Activated T-helper 17 cell treated with anti-CD3 and anti-CD28 coated beads, Interleukin-2, amount 50 U/mL, for 72 hours (primary cell): Measurements from ENCODE around the gene SLC24A5. TPM values are rescaled to one million over a fixed set of nuclear protein-coding genes. Genes with fewer than 3 reads are reported as not detected.

ENCODE experiments used
- ATAC-seq: fragments of 150-1000 bp; cut with Tn5 transposase; replicated peaks from 2 replicates; pipeline ENCODE4 v1.10.0; 2021; ENCODE audit warnings: mild to moderate bottlenecking, moderate library complexity
- H3K27ac Mint-ChIP-seq: one replicate; pipeline ENCODE4 v1.8.0; 2022; ENCODE audit warnings: mixed read lengths
- H3K27me3 Mint-ChIP-seq: one replicate; pipeline ENCODE4 v1.8.0; 2022; ENCODE audit warnings: mixed read lengths
- H3K36me3 Mint-ChIP-seq: one replicate; pipeline ENCODE4 v1.8.0; 2022; ENCODE audit warnings: low read depth, mild to moderate bottlenecking, mixed read lengths
- H3K4me1 Mint-ChIP-seq: one replicate; pipeline ENCODE4 v1.8.0; 2022; ENCODE audit warnings: mixed read lengths
- H3K4me3 Mint-ChIP-seq: one replicate; pipeline ENCODE4 v1.8.0; 2022; ENCODE audit warnings: mild to moderate bottlenecking, mixed read lengths
- H3K9me3 Mint-ChIP-seq: one replicate; pipeline ENCODE4 v1.8.0; 2022; ENCODE audit warnings: mixed read lengths
- total RNA-seq, 2 donors: library from RNA; stranded (reverse); gene quantifications; one replicate each; pipeline ENCODE4 v1.2.3, GENCODE V29; 2022

The SLC24A5 gene
- total RNA-seq, 2 donors from 2014 or later: not detected

- H3K27me3 Mint-ChIP-seq: peaks cover 14% of the 10 kb centered on the region
- ATAC-seq: no peak
- H3K9me3 Mint-ChIP-seq: peaks cover 3% of the 10 kb centered on the region
- H3K4me1 Mint-ChIP-seq: no peaks in the 10 kb centered on the region
- H3K4me3 Mint-ChIP-seq: no peak overlapping the region
- no peak overlapping the region for H3K27ac Mint-ChIP-seq
- H3K36me3 Mint-ChIP-seq: no peaks in the 10 kb centered on the region
Observed at GRCh38 chr15:48096813-48097212, 24.0 kb upstream of the SLC24A5 start.

- peaks cover 14% of the 10 kb centered on the region for H3K27me3 Mint-ChIP-seq
- ATAC-seq: no peak
- H3K9me3 Mint-ChIP-seq: peaks cover 3% of the 10 kb centered on the region
Observed at GRCh38 chr15:48097264-48097663, 23.5 kb upstream of the SLC24A5 start.

GRCh38 chr15:48101376-48101961, 19.3 kb upstream of the SLC24A5 start:
- no peak overlapping the region for H3K27ac Mint-ChIP-seq
- no peaks in the 10 kb centered on the region for H3K9me3 Mint-ChIP-seq
- H3K4me1 Mint-ChIP-seq: no peaks in the 10 kb centered on the region
- H3K4me3 Mint-ChIP-seq: no peak overlapping the region
- H3K27me3 Mint-ChIP-seq: peaks cover 26% of the 10 kb centered on the region
- no peak for ATAC-seq
- no peaks in the 10 kb centered on the region for H3K36me3 Mint-ChIP-seq

More at GRCh38 chr15:48097264-48097663, 23.5 kb upstream of the SLC24A5 start:
- H3K27ac Mint-ChIP-seq: no peak overlapping the region
- H3K36me3 Mint-ChIP-seq: no peaks in the 10 kb centered on the region
- no peaks in the 10 kb centered on the region for H3K4me1 Mint-ChIP-seq
- no peak overlapping the region for H3K4me3 Mint-ChIP-seq

- ATAC-seq: no peak
- no peaks in the 10 kb centered on the region for H3K36me3 Mint-ChIP-seq
- H3K4me1 Mint-ChIP-seq: no peaks in the 10 kb centered on the region
- no peak overlapping the region for H3K27ac Mint-ChIP-seq
- no peak overlapping the region for H3K4me3 Mint-ChIP-seq
- no peaks in the 10 kb centered on the region for H3K9me3 Mint-ChIP-seq
- H3K27me3 Mint-ChIP-seq: peaks cover 31% of the 10 kb centered on the region
Observed at GRCh38 chr15:48102167-48102566, 18.6 kb upstream of the SLC24A5 start.

GRCh38 chr15:48103647-48104046, 17.1 kb upstream of the SLC24A5 start:
- H3K9me3 Mint-ChIP-seq: no peaks in the 10 kb centered on the region
- H3K27me3 Mint-ChIP-seq: peaks cover 38% of the 10 kb centered on the region
- no peak for ATAC-seq
- no peak overlapping the region for H3K27ac Mint-ChIP-seq
- no peaks in the 10 kb centered on the region for H3K4me1 Mint-ChIP-seq
- H3K36me3 Mint-ChIP-seq: no peaks in the 10 kb centered on the region
- no peak overlapping the region for H3K4me3 Mint-ChIP-seq

GRCh38 chr15:48105936-48106335, 14.9 kb upstream of the SLC24A5 start:
- H3K27ac Mint-ChIP-seq: no peak overlapping the region
- no peaks in the 10 kb centered on the region for H3K9me3 Mint-ChIP-seq
- H3K4me3 Mint-ChIP-seq: no peak overlapping the region
- ATAC-seq: no peak
- H3K36me3 Mint-ChIP-seq: no peaks in the 10 kb centered on the region
- no peaks in the 10 kb centered on the region for H3K4me1 Mint-ChIP-seq
- peaks cover 38% of the 10 kb centered on the region for H3K27me3 Mint-ChIP-seq

GRCh38 chr15:48109212-48109611, 11.6 kb upstream of the SLC24A5 start:
- no peak for ATAC-seq
- Mint-ChIP-seq H3K36me3 (no peaks in the 10 kb centered on the region), H3K27me3 (peaks cover 39% of the 10 kb centered on the region), H3K27ac (no peak overlapping the region), H3K4me1 (no peaks in the 10 kb centered on the region), H3K4me3 (no peak overlapping the region), H3K9me3 (no peaks in the 10 kb centered on the region)

GRCh38 chr15:48109856-48110531, 10.8 kb upstream of the SLC24A5 start:
- Mint-ChIP-seq H3K27ac (no peak overlapping the region), H3K27me3 (peaks cover 42% of the 10 kb centered on the region), H3K4me3 (no peak overlapping the region), H3K36me3 (no peaks in the 10 kb centered on the region), H3K4me1 (no peaks in the 10 kb centered on the region), H3K9me3 (no peaks in the 10 kb centered on the region)
- no peak for ATAC-seq

GRCh38 chr15:48112242-48112641, 8.5 kb upstream of the SLC24A5 start:
- Mint-ChIP-seq H3K9me3 (no peaks in the 10 kb centered on the region), H3K36me3 (no peaks in the 10 kb centered on the region), H3K4me1 (no peaks in the 10 kb centered on the region), H3K27me3 (peaks cover 31% of the 10 kb centered on the region), H3K27ac (no peak overlapping the region), H3K4me3 (no peak overlapping the region)
- ATAC-seq: no peak

- ATAC-seq: no peak
- Mint-ChIP-seq H3K27ac (no peak overlapping the region), H3K9me3 (peaks cover 4% of the 10 kb centered on the region), H3K36me3 (no peaks in the 10 kb centered on the region), H3K27me3 (peaks cover 10% of the 10 kb centered on the region), H3K4me1 (no peaks in the 10 kb centered on the region), H3K4me3 (no peak overlapping the region)
Observed at GRCh38 chr15:48119277-48119676, 1.5 kb upstream of the SLC24A5 start.

GRCh38 chr15:48121849-48122248, 1.1 kb downstream of the SLC24A5 start:
- Mint-ChIP-seq H3K27ac (no peak overlapping the region), H3K4me3 (no peak overlapping the region), H3K36me3 (no peaks in the 10 kb centered on the region), H3K4me1 (no peaks in the 10 kb centered on the region), H3K9me3 (peaks cover 4% of the 10 kb centered on the region), H3K27me3 (peaks cover 9% of the 10 kb centered on the region)
- no peak for ATAC-seq

GRCh38 chr15:48126667-48127355, 6.0 kb downstream of the SLC24A5 start:
- Mint-ChIP-seq H3K36me3 (no peaks in the 10 kb centered on the region), H3K9me3 (no peaks in the 10 kb centered on the region), H3K27ac (no peak overlapping the region), H3K27me3 (peaks cover 12% of the 10 kb centered on the region), H3K4me1 (no peaks in the 10 kb centered on the region), H3K4me3 (no peak overlapping the region)
- ATAC-seq: no peak

- H3K4me1 Mint-ChIP-seq: no peaks in the 10 kb centered on the region
- H3K9me3 Mint-ChIP-seq: no peaks in the 10 kb centered on the region
- peaks cover 6% of the 10 kb centered on the region for H3K27me3 Mint-ChIP-seq
- no peaks in the 10 kb centered on the region for H3K36me3 Mint-ChIP-seq
- H3K4me3 Mint-ChIP-seq: no peak overlapping the region
- ATAC-seq: no peak
- no peak overlapping the region for H3K27ac Mint-ChIP-seq
Observed at GRCh38 chr15:48131324-48131723, 10.5 kb downstream of the SLC24A5 start.

- no peaks in the 10 kb centered on the region for H3K27me3 Mint-ChIP-seq
- no peak for ATAC-seq
- H3K4me3 Mint-ChIP-seq: no peak overlapping the region
- H3K27ac Mint-ChIP-seq: no peak overlapping the region
- H3K36me3 Mint-ChIP-seq: no peaks in the 10 kb centered on the region
- no peaks in the 10 kb centered on the region for H3K4me1 Mint-ChIP-seq
- no peaks in the 10 kb centered on the region for H3K9me3 Mint-ChIP-seq
Observed at GRCh38 chr15:48132874-48133273, 12.1 kb downstream of the SLC24A5 start.

- Mint-ChIP-seq H3K27me3 (no peaks in the 10 kb centered on the region), H3K4me3 (no peak overlapping the region), H3K9me3 (no peaks in the 10 kb centered on the region), H3K36me3 (peaks cover 16% of the 10 kb centered on the region), H3K4me1 (no peaks in the 10 kb centered on the region), H3K27ac (no peak overlapping the region)
- ATAC-seq: no peak
Observed at GRCh38 chr15:48143856-48144255, 23.1 kb downstream of the SLC24A5 start.
